ENCODE results near the gene RAB35.

DNA sequence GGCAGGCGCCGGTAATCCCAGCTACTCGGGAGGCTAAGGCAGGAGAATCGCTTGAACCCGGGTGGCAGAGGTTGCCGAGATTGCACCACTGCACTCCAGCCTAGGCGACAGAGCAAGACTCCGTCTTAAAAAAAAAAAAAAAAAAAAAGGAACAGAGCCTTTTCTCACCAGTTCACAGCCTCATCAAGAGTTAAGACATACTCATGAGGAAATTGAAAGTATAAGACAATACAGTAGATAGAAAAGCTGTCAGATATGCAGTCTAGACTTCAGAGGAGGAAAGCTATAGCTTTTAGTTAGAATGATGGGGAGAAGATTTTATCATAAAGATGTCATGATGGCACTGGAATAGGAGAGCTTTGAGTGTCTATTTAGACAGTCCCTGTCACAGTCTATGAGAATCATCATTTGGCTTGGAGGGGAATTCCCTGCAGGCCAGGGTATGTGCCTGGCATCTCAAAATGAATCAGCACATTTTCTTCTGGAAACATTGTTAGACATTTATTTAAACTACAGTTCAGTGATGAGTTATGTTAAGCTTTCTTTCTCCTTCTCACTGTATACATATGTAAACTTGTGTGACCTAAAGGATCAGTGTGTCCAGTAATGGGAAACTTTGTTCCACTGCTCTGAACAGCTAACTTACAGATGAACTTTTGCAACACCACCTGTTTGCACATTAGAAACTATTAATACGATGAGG, 2.9 kb upstream of the RAB35 start:
- TF ChIP-seq NR3C1 (IDR thresholded peaks at IDR 0.05) = no peak
- TF ChIP-seq HOXA7 (CRISPR knock-in tag; IDR thresholded peaks at IDR 0.05) = no peak
- TF ChIP-seq MAZ (IDR thresholded peaks at IDR 0.05; ENCODE audit: borderline replicate concordance, low read depth, low read length) = no peak
- TF ChIP-seq EP300 (IDR thresholded peaks at IDR 0.05) = no peak
- TF ChIP-seq JUN (IDR thresholded peaks at IDR 0.05) = no peak
- no peak for TF ChIP-seq CTCF (IDR thresholded peaks at IDR 0.05)
- no peak for TF ChIP-seq POLR2A (IDR thresholded peaks at IDR 0.05; ENCODE audit: low read length)
- TF ChIP-seq RARB (CRISPR knock-in tag; IDR thresholded peaks at IDR 0.05) = no peak
- TF ChIP-seq, protein P1, sequence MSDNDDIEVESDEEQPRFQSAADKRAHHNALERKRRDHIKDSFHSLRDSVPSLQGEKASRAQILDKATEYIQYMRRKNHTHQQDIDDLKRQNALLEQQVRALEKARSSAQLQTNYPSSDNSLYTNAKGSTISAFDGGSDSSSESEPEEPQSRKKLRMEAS (IDR thresholded peaks at IDR 0.05) = no peak
- TF ChIP-seq MYC (IDR thresholded peaks at IDR 0.05; ENCODE audit: borderline replicate concordance, low read length) = no peak
- TF ChIP-seq HDAC2 (IDR thresholded peaks at IDR 0.05) = no peak
- TF ChIP-seq, protein P2, sequence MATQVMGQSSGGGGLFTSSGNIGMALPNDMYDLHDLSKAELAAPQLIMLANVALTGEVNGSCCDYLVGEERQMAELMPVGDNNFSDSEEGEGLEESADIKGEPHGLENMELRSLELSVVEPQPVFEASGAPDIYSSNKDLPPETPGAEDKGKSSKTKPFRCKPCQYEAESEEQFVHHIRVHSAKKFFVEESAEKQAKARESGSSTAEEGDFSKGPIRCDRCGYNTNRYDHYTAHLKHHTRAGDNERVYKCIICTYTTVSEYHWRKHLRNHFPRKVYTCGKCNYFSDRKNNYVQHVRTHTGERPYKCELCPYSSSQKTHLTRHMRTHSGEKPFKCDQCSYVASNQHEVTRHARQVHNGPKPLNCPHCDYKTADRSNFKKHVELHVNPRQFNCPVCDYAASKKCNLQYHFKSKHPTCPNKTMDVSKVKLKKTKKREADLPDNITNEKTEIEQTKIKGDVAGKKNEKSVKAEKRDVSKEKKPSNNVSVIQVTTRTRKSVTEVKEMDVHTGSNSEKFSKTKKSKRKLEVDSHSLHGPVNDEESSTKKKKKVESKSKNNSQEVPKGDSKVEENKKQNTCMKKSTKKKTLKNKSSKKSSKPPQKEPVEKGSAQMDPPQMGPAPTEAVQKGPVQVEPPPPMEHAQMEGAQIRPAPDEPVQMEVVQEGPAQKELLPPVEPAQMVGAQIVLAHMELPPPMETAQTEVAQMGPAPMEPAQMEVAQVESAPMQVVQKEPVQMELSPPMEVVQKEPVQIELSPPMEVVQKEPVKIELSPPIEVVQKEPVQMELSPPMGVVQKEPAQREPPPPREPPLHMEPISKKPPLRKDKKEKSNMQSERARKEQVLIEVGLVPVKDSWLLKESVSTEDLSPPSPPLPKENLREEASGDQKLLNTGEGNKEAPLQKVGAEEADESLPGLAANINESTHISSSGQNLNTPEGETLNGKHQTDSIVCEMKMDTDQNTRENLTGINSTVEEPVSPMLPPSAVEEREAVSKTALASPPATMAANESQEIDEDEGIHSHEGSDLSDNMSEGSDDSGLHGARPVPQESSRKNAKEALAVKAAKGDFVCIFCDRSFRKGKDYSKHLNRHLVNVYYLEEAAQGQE (IDR thresholded peaks at IDR 0.05) = no peak
- no peak for TF ChIP-seq CEBPB (IDR thresholded peaks at IDR 0.05)
- no peak for TF ChIP-seq BHLHE40 (IDR thresholded peaks at IDR 0.05; ENCODE audit: low read depth, low read length)

All from A549 (cell line).